NCI-H1105 (cell line): Measurements from ENCODE around the gene SLC16A12.
A peak's percentile ranks its signal among the peaks of the same experiment; 100 is the strongest.
"Not testable (repeated sequence)": the region's sequence is repeated elsewhere in the genome, so short reads cannot be mapped to it uniquely, and the experiment has no call there.

ENCODE experiments used
- DNase-seq: peaks from one replicate; lab custom pipeline; 2025; lab: John Stamatoyannopoulos, UW

Gene SLC16A12

DNA sequence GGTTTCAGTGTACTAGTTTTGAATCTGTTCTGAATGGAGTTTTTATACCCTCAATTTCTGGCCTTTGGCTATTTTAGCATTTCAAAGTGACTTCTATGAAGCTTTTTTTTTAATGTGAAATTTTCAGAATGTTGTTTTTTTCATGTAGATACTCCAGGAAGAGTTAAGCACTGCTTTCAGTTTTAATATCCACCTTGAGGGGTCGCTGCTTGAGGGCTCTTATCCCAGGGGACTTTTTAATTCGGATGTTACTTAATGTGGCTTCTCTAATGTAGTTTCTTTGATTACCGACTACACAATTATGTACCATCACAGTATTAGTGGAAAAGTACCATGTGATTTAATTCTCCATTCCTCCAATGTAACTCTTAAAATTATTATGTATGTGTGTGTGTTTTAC, 115.8 kb downstream of the SLC16A12 start:
- no peak for DNase-seq

GRCh38 chr10:89416465-89416864, 118.9 kb downstream of the SLC16A12 start:
- DNase-seq, result no peak

- no peak for DNase-seq
Observed at GRCh38 chr10:89414879-89415821, 120.2 kb downstream of the SLC16A12 start.

DNA sequence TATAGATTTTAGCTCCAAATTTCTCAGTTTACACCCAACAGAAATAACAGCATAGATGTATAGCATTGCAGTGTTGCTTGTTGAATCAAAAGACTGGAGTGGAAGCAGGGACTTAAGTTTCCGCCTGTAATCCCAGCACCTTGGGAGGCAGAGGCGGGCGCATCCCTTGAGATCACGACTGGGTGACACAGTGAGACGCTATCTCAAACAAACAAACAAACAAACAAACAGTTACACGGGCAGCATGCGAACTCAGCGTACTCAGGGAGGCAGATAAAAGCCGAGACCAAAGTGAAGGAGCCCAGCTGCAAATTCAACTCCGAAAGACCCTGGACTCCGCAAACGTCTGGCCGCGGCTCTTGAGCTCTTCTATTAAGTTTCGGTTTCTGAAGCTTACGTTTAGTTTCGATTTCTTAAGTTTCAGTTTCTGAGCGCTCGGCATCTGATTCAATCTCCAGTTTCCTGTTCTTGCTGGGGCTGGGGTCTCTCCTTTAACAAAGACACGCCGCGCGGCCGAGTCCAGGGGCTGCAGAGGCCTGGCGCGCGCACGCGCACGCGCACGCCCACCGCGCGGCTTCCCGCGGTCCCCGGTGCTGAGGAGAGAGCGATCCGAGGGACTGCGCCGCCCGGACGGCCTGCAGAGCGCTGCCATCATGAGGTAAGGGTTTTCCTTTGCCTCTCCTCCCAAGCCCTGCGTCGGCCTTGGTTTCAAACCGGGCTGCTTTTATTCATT, 121.1 kb downstream of the SLC16A12 start, which contains the start of gene IFIT5:
TSS of gene IFIT5 (plus strand) at position 423 of the 733 bp plus-strand sequence. CDS start at position 654, 231 bp downstream.
- peak; percentile 39 for DNase-seq

GRCh38 chr10:89413398-89413912, 121.9 kb downstream of the SLC16A12 start:
- DNase-seq, result no peak

- DNase-seq, result not testable (repeated sequence)
Observed at GRCh38 chr10:89412276-89412675, 123.1 kb downstream of the SLC16A12 start.

DNA sequence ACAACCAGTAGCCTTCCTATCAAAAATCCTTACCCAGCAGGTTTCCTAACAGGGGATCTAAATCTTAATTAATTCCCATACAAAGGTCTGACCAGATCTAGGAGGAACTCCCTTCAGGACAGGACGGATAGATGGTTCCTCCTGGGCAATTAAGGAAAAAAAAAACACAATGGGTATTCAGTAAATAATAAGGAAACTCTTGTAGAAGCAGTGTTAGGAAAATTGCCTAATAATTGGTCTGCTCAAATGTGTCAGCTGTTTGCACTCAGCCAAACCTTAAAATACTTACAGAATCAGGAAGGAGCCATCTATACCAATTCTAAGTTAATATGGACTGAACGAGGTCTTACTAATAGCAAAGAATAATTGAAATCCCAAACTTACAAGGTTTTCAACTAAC, 124.3 kb downstream of the SLC16A12 start:
- not testable (repeated sequence) for DNase-seq

DNA sequence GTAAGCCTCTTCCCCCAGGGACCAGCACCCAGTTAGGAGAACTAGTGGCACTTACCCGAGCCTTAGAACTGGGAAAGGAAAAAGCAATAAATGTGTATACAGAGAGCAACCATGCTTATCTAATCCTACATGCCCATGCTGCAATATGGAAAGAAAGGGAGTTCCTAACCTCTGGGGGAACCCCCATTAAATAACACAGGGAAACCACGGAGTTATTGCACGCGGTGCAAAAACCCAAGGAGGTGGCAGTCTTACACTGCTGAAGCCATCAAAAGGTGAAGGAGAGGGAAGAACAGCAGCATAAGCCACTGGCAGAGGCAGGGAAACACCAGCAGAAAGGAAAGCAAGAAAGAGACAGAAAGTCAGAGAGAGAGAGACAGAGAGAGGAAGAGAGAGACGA, 124.8 kb downstream of the SLC16A12 start:
- not testable (repeated sequence) for DNase-seq

DNA sequence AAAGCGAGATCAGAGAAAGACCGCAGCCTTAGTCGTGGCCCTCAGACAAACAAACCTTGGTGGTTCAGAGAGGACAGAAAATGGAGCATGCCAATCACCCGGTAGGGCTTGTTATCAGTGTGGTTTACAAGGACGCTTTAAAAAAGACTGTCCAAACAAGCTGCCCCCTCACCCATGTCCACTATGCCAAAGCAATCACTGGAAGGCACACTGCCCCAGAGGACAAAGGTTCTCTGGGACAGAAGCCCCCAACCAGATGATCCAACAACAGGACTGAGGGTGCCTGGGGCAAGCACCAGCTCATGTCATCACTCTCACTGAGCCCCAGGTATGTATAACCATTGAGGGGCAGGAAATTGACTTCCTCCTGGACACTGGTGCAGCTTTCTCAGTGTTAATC, 126.1 kb downstream of the SLC16A12 start:
- not testable (repeated sequence) for DNase-seq

DNA sequence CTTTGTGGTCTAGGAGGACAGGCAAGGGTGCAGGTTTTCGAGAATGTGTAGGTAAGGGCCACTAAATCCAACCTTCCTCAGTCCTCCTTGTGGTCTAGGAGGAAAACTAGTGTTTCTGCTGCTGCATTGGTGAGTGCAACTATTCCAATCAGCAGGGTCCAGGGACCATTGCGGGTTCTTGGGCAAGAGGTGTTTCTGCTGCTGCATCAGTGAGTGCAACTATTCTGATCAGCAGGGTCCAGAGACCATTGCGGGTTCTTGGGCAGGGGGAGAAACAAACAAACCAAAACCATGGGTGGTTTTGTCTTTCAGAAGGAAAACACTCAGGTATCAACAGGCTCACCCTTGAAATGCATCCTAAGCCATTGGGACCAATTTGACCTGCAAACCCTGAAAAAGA, 127.6 kb downstream of the SLC16A12 start:
- not testable (repeated sequence) for DNase-seq

GRCh38 chr10:89406178-89406577, 129.2 kb downstream of the SLC16A12 start:
- DNase-seq, result not testable (repeated sequence)

- DNase-seq, result no peak
Observed at GRCh38 chr10:89404104-89405047, 131.0 kb downstream of the SLC16A12 start.

GRCh38 chr10:89403043-89403442, 132.4 kb downstream of the SLC16A12 start:
- no peak for DNase-seq

GRCh38 chr10:89399956-89400355, 135.4 kb downstream of the SLC16A12 start:
- DNase-seq, result no peak

- no peak for DNase-seq
Observed at GRCh38 chr10:89398003-89398749, 137.2 kb downstream of the SLC16A12 start.

GRCh38 chr10:89395141-89395540, 140.3 kb downstream of the SLC16A12 start:
- DNase-seq, result no peak

GRCh38 chr10:89393898-89394297, 141.5 kb downstream of the SLC16A12 start:
- DNase-seq, result no peak

DNA sequence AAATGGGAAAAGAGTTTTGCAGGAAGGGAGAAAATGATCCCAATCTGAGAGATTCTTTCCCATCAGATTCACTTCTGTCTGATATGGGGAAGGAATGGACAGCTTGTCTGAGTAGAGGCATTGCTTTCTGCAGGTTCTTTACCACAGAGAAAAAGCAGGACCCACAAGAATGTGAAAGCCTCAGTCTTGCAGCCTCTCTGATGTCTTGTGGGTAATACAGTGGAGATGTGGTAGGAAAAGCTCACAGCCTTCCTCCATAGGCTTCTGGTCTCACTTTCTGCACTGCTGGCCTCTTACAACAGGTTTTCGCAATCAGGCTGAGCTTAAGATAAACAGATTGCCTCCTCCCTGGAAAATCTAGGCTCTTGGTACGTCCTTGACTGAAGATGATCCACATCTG, 142.4 kb downstream of the SLC16A12 start:
- DNase-seq, result no peak

DNA sequence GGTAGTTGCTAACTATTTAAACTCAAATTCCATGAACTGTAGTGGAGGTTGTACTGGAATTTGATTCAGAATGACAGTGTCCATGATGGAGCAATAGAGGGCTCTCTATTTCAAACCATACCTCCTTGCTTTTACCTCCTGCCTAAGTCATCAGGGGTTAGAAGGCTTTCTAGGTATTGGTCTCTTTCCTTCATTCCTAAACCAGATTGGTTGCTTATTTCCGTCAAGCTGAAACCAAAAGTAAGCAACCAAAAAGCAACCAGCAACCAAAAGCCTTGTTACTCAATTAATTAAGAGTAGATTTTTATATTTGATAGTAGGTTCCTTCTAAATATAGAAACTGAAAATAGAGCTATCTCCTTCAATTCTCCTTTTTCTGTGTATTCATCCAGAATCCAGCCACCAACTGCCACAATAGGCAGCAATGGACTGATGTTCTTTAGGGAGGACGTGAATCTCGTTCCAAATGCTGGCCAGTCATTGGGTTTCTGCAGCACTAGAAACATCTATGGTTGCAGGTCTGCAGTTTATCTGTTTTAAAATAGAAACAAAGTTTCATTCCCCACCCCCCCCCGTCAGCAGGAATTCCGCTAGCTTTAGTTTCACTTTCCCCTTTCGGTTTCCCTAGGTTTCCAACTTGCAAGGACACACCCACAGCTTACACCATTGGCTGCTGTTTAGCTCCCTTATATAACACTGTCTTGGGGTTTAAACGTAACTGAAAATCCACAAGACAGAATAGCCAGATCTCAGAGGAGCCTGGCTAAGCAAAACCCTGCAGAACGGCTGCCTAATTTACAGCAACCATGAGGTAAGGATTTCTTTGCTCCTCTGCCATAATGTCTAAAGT, 143.3 kb downstream of the SLC16A12 start, which contains the start of gene IFIT1:
TSS of gene IFIT1 (plus strand) at position 717 of the 850 bp plus-strand sequence. CDS start at position 807, 90 bp downstream.
- DNase-seq, result no peak

DNA sequence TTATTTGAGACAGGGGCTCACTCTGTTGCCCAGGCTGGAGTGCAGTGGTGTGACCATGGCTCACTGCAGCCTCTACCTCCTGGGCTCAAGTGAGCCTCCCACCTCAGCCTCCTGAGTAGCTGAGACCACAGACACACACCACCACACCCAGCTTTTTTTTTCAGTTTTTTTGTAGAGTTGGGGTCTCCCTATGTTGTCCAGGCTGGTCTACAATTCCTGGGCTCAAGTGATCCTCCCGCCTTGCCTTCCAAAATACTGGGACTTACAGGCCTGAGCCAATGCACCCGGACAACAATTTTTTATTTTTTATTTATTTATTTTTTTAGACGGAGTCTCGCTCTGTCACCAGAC, 144.2 kb downstream of the SLC16A12 start:
- not testable (repeated sequence) for DNase-seq
